Parathyroid adenoma (tissue), 2 donors: ENCODE data around the gene PRKN.

Experiments used
- H2AFZ ChIP-seq: fragments of 300-600 bp; sonication (generic); one replicate; pipeline ENCODE4 v1.7.0; 2017; ENCODE audit warnings: antibody characterized with exemption, mild to moderate bottlenecking
- H3K27ac ChIP-seq: fragments of 300-600 bp; sonication (generic); one replicate; pipeline ENCODE4 v1.7.0; 2017
- H3K27me3 ChIP-seq: fragments of 300-600 bp; sonication (generic); one replicate; pipeline ENCODE4 v1.7.0; 2017; ENCODE audit warnings: low read length; ENCODE audit not compliant: control insufficient read depth, insufficient read depth
- H3K36me3 ChIP-seq: fragments of 300-600 bp; sonication (generic); one replicate; pipeline ENCODE4 v1.7.0; 2017; ENCODE audit warnings: low read length; ENCODE audit not compliant: control insufficient read depth, insufficient read depth
- H3K4me1 ChIP-seq: fragments of 300-600 bp; sonication (generic); one replicate; pipeline ENCODE4 v1.7.0; 2017; ENCODE audit warnings: control low read depth
- H3K4me2 ChIP-seq: fragments of 300-600 bp; sonication (generic); one replicate; pipeline ENCODE4 v1.7.0; 2017; ENCODE audit warnings: low read length
- H3K4me3 ChIP-seq: fragments of 300-600 bp; sonication (generic); one replicate; pipeline ENCODE4 v1.7.0; 2017; ENCODE audit warnings: low read depth, low read length
- H3K79me2 ChIP-seq: fragments of 300-600 bp; sonication (generic); one replicate; pipeline ENCODE4 v1.7.0; 2017; ENCODE audit warnings: control low read depth
- H3K9ac ChIP-seq: fragments of 300-600 bp; sonication (generic); one replicate; pipeline ENCODE4 v1.7.0; 2017; ENCODE audit warnings: mild to moderate bottlenecking
- H3K9me3 ChIP-seq: fragments of 300-600 bp; sonication (generic); one replicate; pipeline ENCODE4 v1.7.0; 2017; ENCODE audit warnings: low read length; ENCODE audit not compliant: control insufficient read depth
- CTCF ChIP-seq: fragments of 300-600 bp; sonication (generic); IDR thresholded peaks from one replicate; pipeline ENCODE4 v1.7.0; 2017; ENCODE audit warnings: antibody characterized with exemption, mild to moderate bottlenecking
- donor health status: primary hyperparathyroidism.

Gene PRKN

GRCh38 chr6:162153120-162153519 is 574.4 kb downstream of the PRKN start:
- Histone ChIP-seq H3K27me3 (no peaks in the 10 kb centered on the region), H3K9me3 (no peaks in the 10 kb centered on the region), H3K79me2 (peaks cover 4% of the 10 kb centered on the region), H3K36me3 (no peaks in the 10 kb centered on the region), H3K4me2 (no peak overlapping the region), H3K27ac (no peak overlapping the region), H2AFZ (no peak overlapping the region), H3K9ac (no peak overlapping the region), H3K4me3 (no peak overlapping the region), H3K4me1 (no peaks in the 10 kb centered on the region)
- no peak for TF ChIP-seq CTCF

GRCh38 chr6:162151021-162151665 is 576.4 kb downstream of the PRKN start:
- H3K4me3 ChIP-seq, result no peak overlapping the region
- H2AFZ ChIP-seq, result no peak overlapping the region
- H3K4me2 ChIP-seq, result no peak overlapping the region
- TF ChIP-seq CTCF, result no peak
- H3K79me2 ChIP-seq, result peaks cover 4% of the 10 kb centered on the region
- H3K4me1 ChIP-seq, result no peaks in the 10 kb centered on the region
- no peaks in the 10 kb centered on the region for H3K9me3 ChIP-seq
- H3K27ac ChIP-seq, result no peak overlapping the region
- no peak overlapping the region for H3K9ac ChIP-seq
- no peaks in the 10 kb centered on the region for H3K27me3 ChIP-seq
- H3K36me3 ChIP-seq, result no peaks in the 10 kb centered on the region

- Histone ChIP-seq H3K4me1 (no peaks in the 10 kb centered on the region), H2AFZ (no peak overlapping the region), H3K27ac (no peak overlapping the region), H3K36me3 (no peaks in the 10 kb centered on the region), H3K4me2 (no peak overlapping the region), H3K9ac (no peak overlapping the region), H3K4me3 (no peak overlapping the region), H3K27me3 (no peaks in the 10 kb centered on the region), H3K79me2 (peaks cover 4% of the 10 kb centered on the region), H3K9me3 (no peaks in the 10 kb centered on the region)
- TF ChIP-seq CTCF, result no peak
These were observed 577.3 kb downstream of the PRKN start for GRCh38 chr6:162150295-162150694.

- Histone ChIP-seq H3K27me3 (no peaks in the 10 kb centered on the region), H2AFZ (no peak overlapping the region), H3K4me2 (no peak overlapping the region), H3K9ac (no peak overlapping the region), H3K79me2 (peaks cover 4% of the 10 kb centered on the region), H3K4me1 (no peaks in the 10 kb centered on the region), H3K9me3 (no peaks in the 10 kb centered on the region), H3K36me3 (no peaks in the 10 kb centered on the region), H3K27ac (no peak overlapping the region), H3K4me3 (no peak overlapping the region)
- no peak for TF ChIP-seq CTCF
These were observed 577.8 kb downstream of the PRKN start for GRCh38 chr6:162149786-162150185.

GRCh38 chr6:162147805-162148204 is 579.8 kb downstream of the PRKN start:
- H3K9ac ChIP-seq, result no peak overlapping the region
- H3K4me2 ChIP-seq, result no peak overlapping the region
- TF ChIP-seq CTCF, result no peak
- no peaks in the 10 kb centered on the region for H3K27me3 ChIP-seq
- H3K36me3 ChIP-seq, result no peaks in the 10 kb centered on the region
- no peaks in the 10 kb centered on the region for H3K4me1 ChIP-seq
- H2AFZ ChIP-seq, result no peak overlapping the region
- peaks cover 4% of the 10 kb centered on the region for H3K79me2 ChIP-seq
- no peak overlapping the region for H3K27ac ChIP-seq
- H3K4me3 ChIP-seq, result no peak overlapping the region
- no peaks in the 10 kb centered on the region for H3K9me3 ChIP-seq
